ENCODE results near the gene FUOM.

DNA sequence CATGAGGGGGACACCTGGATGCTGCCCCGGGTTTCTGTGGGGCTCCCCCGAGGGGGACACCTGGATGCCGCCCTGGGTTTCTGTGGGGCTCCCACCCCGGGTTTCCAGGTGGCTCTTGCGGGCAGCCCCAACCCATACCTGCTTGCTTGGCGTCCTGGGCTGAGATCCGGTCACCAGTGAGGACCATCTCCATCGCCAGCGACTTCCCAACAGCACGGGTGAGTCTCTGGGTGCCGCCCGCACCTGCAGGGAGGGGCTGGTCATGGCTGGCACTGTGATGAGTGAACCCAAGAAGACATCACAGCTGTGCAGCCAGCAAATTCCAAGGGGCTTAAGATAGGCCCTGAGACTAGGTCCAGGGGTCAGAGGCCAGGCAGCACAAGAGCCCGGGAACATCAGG is 8.9 kb upstream of the FUOM start:
- TF ChIP-seq ZNF274 (IDR thresholded peaks at IDR 0.05; ENCODE audit: low read depth, low read length) (no peak), YY1 (IDR thresholded peaks at IDR 0.05; ENCODE audit: insufficient read depth, insufficient read length) (no peak)
